ENCODE results near the gene CAMKK1.

CAMKK1 gene

DNA sequence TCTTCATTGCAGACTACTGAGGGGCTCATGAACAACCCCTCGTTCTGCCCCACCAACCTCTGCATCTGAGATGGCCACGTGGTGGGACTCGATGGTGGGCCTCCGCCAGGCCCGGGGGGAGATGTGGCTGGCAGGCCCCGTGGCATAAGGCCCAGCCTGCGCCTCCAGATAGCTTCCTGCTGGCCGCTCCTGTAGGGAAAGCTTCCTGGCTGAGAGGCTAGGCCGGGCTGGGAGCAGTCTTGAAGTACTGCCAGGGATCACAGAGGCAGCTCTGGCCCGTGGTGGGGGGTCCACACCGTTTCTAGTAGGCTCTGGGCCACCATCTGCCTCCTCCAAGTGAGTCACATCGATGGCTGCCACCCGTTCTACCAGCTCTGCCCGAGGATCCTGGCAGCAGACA lies 7.6 kb downstream of the CAMKK1 start:
- no peaks in the 10 kb centered on the region for H3K4me1 ChIP-seq (ENCODE audit: control insufficient read depth, low read depth, low read length)
- H3K27ac ChIP-seq (ENCODE audit: low read length) = no peak overlapping the region
- no peak overlapping the region for H3K9ac ChIP-seq (ENCODE audit: low read length)

DNA sequence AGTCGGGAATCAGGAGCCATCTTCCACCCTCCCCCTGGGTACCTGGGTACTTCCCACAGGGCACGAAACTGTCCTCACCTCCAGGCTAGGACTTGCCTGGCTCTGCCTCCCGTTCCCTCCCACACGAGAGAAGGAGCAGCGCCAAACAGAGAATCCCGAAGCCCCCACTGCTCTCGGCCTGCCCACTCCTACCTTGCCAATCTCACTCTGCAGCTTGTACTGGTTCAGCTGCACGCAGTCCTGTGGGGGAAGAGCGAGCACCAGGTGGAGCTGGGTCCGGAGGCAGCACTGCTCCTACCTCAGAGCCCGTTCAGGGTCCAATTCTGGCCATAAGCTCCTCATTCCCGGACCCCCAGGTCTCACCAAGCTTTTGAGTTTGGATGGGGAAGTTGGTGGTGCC lies 8.7 kb downstream of the CAMKK1 start:
- H3K4me1 ChIP-seq (ENCODE audit: control insufficient read depth, low read depth, low read length) = no peaks in the 10 kb centered on the region

More for the DNA sequence above, 7.6 kb downstream of the CAMKK1 start:
- Histone ChIP-seq H3K36me3 (ENCODE audit: control insufficient read depth, low read depth, low read length) (no peaks in the 10 kb centered on the region), H3K4me3 (ENCODE audit: low read length) (no peak overlapping the region), H3K9me3 (ENCODE audit: control insufficient read depth, low read depth, low read length) (no peaks in the 10 kb centered on the region), H3K27me3 (ENCODE audit: control insufficient read depth, insufficient read depth, low read length) (no peaks in the 10 kb centered on the region)

DNA sequence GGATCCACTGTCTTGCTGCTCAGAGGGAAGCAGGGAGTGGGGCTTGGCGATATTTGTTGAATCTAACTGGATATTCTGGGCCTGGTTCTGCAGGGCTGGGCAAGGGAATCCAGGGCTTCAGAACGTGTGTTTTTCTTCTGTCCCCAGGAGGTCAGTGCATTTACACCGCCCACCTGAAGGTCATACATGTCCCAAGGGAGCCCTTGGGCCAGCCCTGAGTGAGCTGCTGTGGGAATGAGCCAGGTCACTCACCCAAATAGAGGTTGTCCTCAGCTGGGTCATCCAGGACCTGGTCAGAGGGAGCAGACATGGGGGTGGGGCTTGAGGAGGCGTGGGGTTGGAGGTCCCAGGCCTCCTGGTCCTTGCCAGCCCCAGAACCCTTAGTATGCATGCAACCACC lies 10.6 kb downstream of the CAMKK1 start:
- no peak overlapping the region for H3K4me3 ChIP-seq (ENCODE audit: low read length)
- H3K27me3 ChIP-seq (ENCODE audit: control insufficient read depth, insufficient read depth, low read length) = no peaks in the 10 kb centered on the region
- H3K9me3 ChIP-seq (ENCODE audit: control insufficient read depth, low read depth, low read length) = no peaks in the 10 kb centered on the region
- H3K9ac ChIP-seq (ENCODE audit: low read length) = no peak overlapping the region
- H3K27ac ChIP-seq (ENCODE audit: low read length) = no peak overlapping the region
- no peaks in the 10 kb centered on the region for H3K4me1 ChIP-seq (ENCODE audit: control insufficient read depth, low read depth, low read length)
- H3K36me3 ChIP-seq (ENCODE audit: control insufficient read depth, low read depth, low read length) = no peaks in the 10 kb centered on the region

More for the DNA sequence above, 8.7 kb downstream of the CAMKK1 start:
- H3K27me3 ChIP-seq (ENCODE audit: control insufficient read depth, insufficient read depth, low read length) = no peaks in the 10 kb centered on the region
- no peak overlapping the region for H3K4me3 ChIP-seq (ENCODE audit: low read length)
- H3K9ac ChIP-seq (ENCODE audit: low read length) = no peak overlapping the region
- H3K36me3 ChIP-seq (ENCODE audit: control insufficient read depth, low read depth, low read length) = no peaks in the 10 kb centered on the region
- no peak overlapping the region for H3K27ac ChIP-seq (ENCODE audit: low read length)
- no peaks in the 10 kb centered on the region for H3K9me3 ChIP-seq (ENCODE audit: control insufficient read depth, low read depth, low read length)

DNA sequence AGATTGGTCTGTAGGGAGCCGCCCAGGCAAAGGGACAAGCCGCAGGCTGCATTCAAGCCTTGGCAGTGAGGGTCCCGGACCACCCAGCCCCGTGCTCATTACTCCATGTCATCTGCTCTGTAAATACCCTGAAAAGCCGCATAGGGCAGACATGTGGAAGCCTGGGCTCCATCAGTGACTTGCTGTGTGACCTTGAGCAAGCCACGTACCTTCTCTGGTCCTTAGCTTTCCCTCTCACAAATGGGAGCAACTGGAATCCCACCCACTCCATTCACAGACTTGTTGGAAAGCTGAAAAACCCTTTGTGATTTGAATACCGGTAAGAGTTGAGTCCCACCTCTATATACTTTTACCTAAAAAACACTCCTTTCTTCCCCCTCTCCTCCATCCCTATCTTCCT lies 11.9 kb downstream of the CAMKK1 start:
- H3K9ac ChIP-seq (ENCODE audit: low read length) = no peak overlapping the region
- no peaks in the 10 kb centered on the region for H3K27me3 ChIP-seq (ENCODE audit: control insufficient read depth, insufficient read depth, low read length)
- no peaks in the 10 kb centered on the region for H3K9me3 ChIP-seq (ENCODE audit: control insufficient read depth, low read depth, low read length)
- no peak overlapping the region for H3K4me3 ChIP-seq (ENCODE audit: low read length)
- no peaks in the 10 kb centered on the region for H3K4me1 ChIP-seq (ENCODE audit: control insufficient read depth, low read depth, low read length)
- H3K27ac ChIP-seq (ENCODE audit: low read length) = no peak overlapping the region
- H3K36me3 ChIP-seq (ENCODE audit: control insufficient read depth, low read depth, low read length) = no peaks in the 10 kb centered on the region

DNA sequence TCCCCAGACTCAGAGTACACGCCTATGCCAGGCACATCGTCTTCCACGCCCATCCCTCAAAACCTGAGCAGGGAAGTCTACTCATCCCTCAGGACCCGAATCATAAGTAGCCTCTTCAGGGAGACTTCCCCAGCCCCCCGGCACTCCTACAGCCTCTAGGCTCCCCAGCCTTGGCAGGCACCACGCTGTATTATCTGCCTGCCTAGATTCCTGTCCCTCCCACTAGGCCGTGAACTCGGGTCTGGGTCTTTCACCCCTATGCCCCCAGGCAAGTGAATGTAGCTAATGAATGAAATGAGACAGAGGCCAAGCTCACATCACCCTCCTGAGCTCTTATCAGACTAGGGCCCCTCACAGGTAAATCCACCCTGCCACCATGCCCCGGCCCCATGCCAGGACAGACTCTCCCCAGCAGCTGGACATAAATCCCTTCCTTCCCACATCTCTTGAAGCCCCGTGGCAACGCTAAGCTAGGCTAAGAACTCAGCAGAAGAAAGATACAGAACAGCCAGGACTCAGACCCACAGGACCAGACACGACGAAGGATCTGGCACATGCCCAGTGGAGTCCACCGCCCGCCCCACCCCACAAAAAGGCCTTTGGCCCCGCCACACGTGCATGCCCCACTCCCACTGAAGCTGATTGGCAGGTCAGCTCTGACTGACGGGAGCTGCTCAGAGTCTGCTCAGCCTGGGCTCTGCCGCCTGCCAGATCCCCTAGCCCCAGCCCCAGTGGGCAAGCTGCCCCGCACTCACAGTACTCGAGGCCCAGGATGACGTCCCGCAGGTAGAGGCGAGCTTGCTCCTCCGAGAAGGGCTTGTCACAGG lies 13.0 kb downstream of the CAMKK1 start:
- Histone ChIP-seq H3K9ac (ENCODE audit: low read length) (no peak overlapping the region), H3K4me1 (ENCODE audit: control insufficient read depth, low read depth, low read length) (no peaks in the 10 kb centered on the region), H3K27me3 (ENCODE audit: control insufficient read depth, insufficient read depth, low read length) (no peaks in the 10 kb centered on the region), H3K36me3 (ENCODE audit: control insufficient read depth, low read depth, low read length) (no peaks in the 10 kb centered on the region), H3K9me3 (ENCODE audit: control insufficient read depth, low read depth, low read length) (no peaks in the 10 kb centered on the region), H3K4me3 (ENCODE audit: low read length) (no peak overlapping the region), H3K27ac (ENCODE audit: low read length) (no peak overlapping the region)

DNA sequence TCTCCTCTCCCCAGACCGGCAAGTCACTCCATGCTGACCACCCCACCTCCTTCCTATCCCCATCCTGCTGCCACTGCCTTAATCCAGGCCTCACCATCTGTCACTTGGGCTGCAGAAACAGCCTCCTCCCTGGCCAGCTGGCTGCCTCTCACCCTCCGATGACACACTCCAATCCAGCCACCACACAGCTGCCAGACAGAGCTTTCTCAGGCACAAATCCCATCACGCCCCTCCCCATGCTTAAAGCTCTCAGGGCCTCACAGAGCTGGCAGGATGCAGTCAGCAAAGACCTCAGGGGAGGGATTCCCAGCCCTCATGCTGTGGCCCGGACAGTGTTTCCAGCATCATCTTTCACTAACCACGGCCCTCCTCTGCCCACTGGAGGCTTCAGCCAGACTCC lies 13.7 kb downstream of the CAMKK1 start:
- Histone ChIP-seq H3K4me3 (ENCODE audit: low read length) (no peak overlapping the region), H3K9ac (ENCODE audit: low read length) (no peak overlapping the region), H3K9me3 (ENCODE audit: control insufficient read depth, low read depth, low read length) (no peaks in the 10 kb centered on the region), H3K27ac (ENCODE audit: low read length) (no peak overlapping the region), H3K36me3 (ENCODE audit: control insufficient read depth, low read depth, low read length) (no peaks in the 10 kb centered on the region), H3K27me3 (ENCODE audit: control insufficient read depth, insufficient read depth, low read length) (no peaks in the 10 kb centered on the region), H3K4me1 (ENCODE audit: control insufficient read depth, low read depth, low read length) (no peaks in the 10 kb centered on the region)

DNA sequence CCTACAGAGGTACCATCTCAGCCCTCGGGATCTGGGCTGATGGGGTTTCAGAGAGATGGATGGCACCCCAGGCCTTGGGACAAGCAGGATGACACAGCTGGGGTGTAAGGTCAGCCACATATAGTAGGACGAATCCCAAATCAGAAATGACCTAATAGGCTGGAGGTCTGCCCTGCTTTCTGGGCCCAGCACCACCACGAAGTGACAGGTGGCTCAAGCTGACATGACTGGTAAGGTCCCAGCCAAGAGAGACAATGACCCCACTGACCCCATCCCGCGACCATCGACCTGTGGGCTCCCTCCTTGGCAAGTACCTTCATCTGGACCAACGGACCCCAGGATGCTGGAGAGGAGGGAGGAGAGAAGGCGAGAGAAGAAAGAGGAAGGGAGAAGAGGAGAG lies 15.6 kb downstream of the CAMKK1 start:
- Histone ChIP-seq H3K4me3 (ENCODE audit: low read length) (no peak overlapping the region), H3K27ac (ENCODE audit: low read length) (no peak overlapping the region), H3K9ac (ENCODE audit: low read length) (no peak overlapping the region), H3K4me1 (ENCODE audit: control insufficient read depth, low read depth, low read length) (no peaks in the 10 kb centered on the region), H3K9me3 (ENCODE audit: control insufficient read depth, low read depth, low read length) (no peaks in the 10 kb centered on the region), H3K27me3 (ENCODE audit: control insufficient read depth, insufficient read depth, low read length) (no peaks in the 10 kb centered on the region), H3K36me3 (ENCODE audit: control insufficient read depth, low read depth, low read length) (no peaks in the 10 kb centered on the region)

DNA sequence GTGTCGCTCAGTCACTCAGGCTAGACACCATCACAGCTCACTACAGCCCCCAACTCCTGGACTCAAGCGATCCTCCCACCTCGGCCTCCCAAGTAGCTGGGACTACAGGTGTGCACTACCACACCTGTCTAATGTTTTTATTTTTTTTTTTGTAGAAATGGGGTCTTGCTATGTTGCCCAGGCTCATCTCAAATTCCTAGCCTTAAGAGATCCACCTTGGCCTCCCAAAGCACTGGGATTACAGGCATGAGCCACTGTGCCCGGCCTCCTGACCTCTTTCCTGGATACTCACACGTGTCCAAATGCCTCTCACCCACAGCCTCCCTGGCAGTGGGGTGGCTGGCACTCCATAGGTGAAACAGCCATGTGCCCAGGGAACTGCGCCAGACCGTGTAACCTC lies 17.5 kb downstream of the CAMKK1 start:
- no peak overlapping the region for H3K4me3 ChIP-seq (ENCODE audit: low read length)
- no peaks in the 10 kb centered on the region for H3K9me3 ChIP-seq (ENCODE audit: control insufficient read depth, low read depth, low read length)
- H3K27me3 ChIP-seq (ENCODE audit: control insufficient read depth, insufficient read depth, low read length) = no peaks in the 10 kb centered on the region
- no peak overlapping the region for H3K27ac ChIP-seq (ENCODE audit: low read length)
- no peak overlapping the region for H3K9ac ChIP-seq (ENCODE audit: low read length)
- no peaks in the 10 kb centered on the region for H3K36me3 ChIP-seq (ENCODE audit: control insufficient read depth, low read depth, low read length)
- H3K4me1 ChIP-seq (ENCODE audit: control insufficient read depth, low read depth, low read length) = no peaks in the 10 kb centered on the region

DNA sequence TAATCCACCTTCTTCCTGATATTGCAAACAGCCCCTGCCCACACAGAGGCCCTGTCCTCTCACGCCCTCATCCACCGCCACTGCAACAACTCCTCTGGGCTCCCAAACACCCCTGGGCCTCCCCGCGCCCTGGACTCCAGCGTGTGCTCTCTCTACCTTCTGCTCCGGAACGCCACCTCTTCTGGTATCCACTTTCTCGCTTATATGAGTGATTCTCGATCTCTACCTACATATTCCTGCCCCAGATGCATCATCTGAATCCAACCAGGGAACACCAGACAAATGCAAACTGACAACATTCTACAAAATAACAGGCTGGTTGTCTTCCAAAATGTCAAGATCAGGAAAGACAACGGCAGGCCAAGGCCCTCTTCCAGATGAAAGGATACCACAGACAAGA lies 19.0 kb downstream of the CAMKK1 start:
- Histone ChIP-seq H3K36me3 (ENCODE audit: control insufficient read depth, low read depth, low read length) (no peaks in the 10 kb centered on the region), H3K27me3 (ENCODE audit: control insufficient read depth, insufficient read depth, low read length) (no peaks in the 10 kb centered on the region), H3K4me3 (ENCODE audit: low read length) (no peak overlapping the region), H3K9ac (ENCODE audit: low read length) (no peak overlapping the region), H3K4me1 (ENCODE audit: control insufficient read depth, low read depth, low read length) (no peaks in the 10 kb centered on the region), H3K9me3 (ENCODE audit: control insufficient read depth, low read depth, low read length) (no peaks in the 10 kb centered on the region), H3K27ac (ENCODE audit: low read length) (no peak overlapping the region)

DNA sequence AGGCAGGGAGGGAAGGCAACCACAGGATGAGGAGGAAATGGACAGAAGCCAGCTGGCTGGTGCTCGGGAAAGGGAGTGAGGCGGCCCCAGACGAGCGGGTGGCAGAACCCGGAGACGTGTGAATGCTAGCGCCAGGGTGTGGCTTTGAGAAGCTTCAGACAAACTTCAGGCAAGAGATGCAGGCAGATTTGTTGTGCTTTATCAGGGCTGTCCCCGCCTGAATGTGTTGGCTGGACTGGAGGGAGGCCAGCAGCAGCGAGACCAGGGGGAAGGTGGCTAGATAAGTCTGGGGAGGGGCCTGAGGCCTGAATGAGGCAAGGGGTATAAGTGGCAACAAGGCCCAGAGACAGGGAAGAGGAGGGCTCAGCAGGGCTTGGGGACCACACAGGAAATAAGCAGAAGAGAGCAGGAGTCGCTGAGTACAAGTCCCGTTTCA lies 22.0 kb downstream of the CAMKK1 start:
- Histone ChIP-seq H3K27me3 (ENCODE audit: control insufficient read depth, insufficient read depth, low read length) (no peaks in the 10 kb centered on the region), H3K36me3 (ENCODE audit: control insufficient read depth, low read depth, low read length) (no peaks in the 10 kb centered on the region), H3K9me3 (ENCODE audit: control insufficient read depth, low read depth, low read length) (no peaks in the 10 kb centered on the region), H3K9ac (ENCODE audit: low read length) (no peak overlapping the region), H3K4me1 (ENCODE audit: control insufficient read depth, low read depth, low read length) (no peaks in the 10 kb centered on the region), H3K27ac (ENCODE audit: low read length) (no peak overlapping the region), H3K4me3 (ENCODE audit: low read length) (no peak overlapping the region)

DNA sequence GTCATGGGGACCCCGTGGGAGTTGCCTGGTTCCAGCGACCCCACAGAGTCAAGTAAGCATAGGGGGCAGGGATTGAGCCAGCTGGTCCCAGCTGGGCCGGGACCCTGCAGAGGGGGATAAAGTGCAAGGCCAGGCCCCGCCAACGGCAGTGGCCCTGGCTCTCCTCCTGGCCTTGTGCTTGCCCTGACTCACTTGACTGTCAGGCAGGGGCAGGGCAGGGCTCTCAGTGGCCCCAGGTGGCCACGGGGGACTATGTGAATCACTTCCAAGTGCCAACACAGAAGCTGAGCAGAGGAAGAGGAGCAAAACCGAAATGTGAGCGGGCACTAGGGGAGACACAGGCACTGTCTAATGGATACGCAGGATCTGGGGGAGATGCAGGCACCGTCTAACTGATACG lies 25.2 kb downstream of the CAMKK1 start:
- Histone ChIP-seq H3K27me3 (ENCODE audit: control insufficient read depth, insufficient read depth, low read length) (no peaks in the 10 kb centered on the region), H3K9ac (ENCODE audit: low read length) (no peak overlapping the region), H3K36me3 (ENCODE audit: control insufficient read depth, low read depth, low read length) (no peaks in the 10 kb centered on the region), H3K4me3 (ENCODE audit: low read length) (no peak overlapping the region), H3K4me1 (ENCODE audit: control insufficient read depth, low read depth, low read length) (no peaks in the 10 kb centered on the region), H3K9me3 (ENCODE audit: control insufficient read depth, low read depth, low read length) (no peaks in the 10 kb centered on the region), H3K27ac (ENCODE audit: low read length) (no peak overlapping the region)

DNA sequence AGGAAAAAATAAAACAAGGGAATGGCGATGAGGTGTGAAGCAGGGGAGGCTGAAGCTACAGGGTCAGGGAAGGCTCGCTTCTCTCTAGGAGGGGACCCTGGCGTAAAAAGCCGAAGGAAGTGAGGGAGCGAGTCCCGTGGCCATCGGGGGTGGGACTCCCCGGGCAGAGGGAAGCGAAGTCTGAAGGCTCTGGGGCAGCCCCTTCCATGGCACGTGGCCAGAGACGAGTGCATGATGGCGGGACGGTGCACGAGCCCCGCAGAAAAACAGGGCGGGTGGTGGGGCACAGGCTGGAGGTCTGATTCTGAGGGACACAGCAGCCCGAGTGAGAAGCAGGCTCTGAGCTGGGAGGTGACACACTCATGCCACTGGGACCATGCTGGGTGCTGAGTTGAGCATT lies 25.7 kb downstream of the CAMKK1 start:
- no peaks in the 10 kb centered on the region for H3K27me3 ChIP-seq (ENCODE audit: control insufficient read depth, insufficient read depth, low read length)
- H3K4me3 ChIP-seq (ENCODE audit: low read length) = no peak overlapping the region
- no peak overlapping the region for H3K9ac ChIP-seq (ENCODE audit: low read length)
- no peaks in the 10 kb centered on the region for H3K36me3 ChIP-seq (ENCODE audit: control insufficient read depth, low read depth, low read length)
- no peak overlapping the region for H3K27ac ChIP-seq (ENCODE audit: low read length)
- no peaks in the 10 kb centered on the region for H3K9me3 ChIP-seq (ENCODE audit: control insufficient read depth, low read depth, low read length)
- no peaks in the 10 kb centered on the region for H3K4me1 ChIP-seq (ENCODE audit: control insufficient read depth, low read depth, low read length)

All from iPS-18a (cell line).